SK-N-SH treated with all-trans-retinoic acid at 6 μM for 48 hours (cell line): Measurements from ENCODE around the gene OBSCN.

Experiments used
- CSDC2 ChIP-seq: fragments of 250-450 bp; sonication (Bioruptor Pico); IDR thresholded peaks from 2 replicates; pipeline ENCODE4 v1.5.0; 2020; ENCODE audit warnings: mild to moderate bottlenecking, moderate library complexity
- OSR1 ChIP-seq: fragments of 250-450 bp; sonication (Bioruptor Pico); IDR thresholded peaks from 2 replicates; pipeline ENCODE4 v1.8.0; 2022; ENCODE audit warnings: moderate library complexity, mild to moderate bottlenecking, inconsistent platforms
- SNAI2 ChIP-seq: fragments of 250-450 bp; sonication (Bioruptor Pico); IDR thresholded peaks from 2 replicates; pipeline ENCODE4 v1.5.0; 2020; ENCODE audit warnings: mild to moderate bottlenecking, moderate library complexity
- ZFP3 ChIP-seq: fragments of 250-450 bp; sonication (Bioruptor Pico); IDR thresholded peaks from 2 replicates; pipeline ENCODE4 v1.5.0; 2020; ENCODE audit warnings: mild to moderate bottlenecking, moderate library complexity
- ZFP30 ChIP-seq: fragments of 450-650 bp; formaldehyde crosslinking; IDR thresholded peaks from 2 replicates; pipeline ENCODE4 v1.5.0; 2022; ENCODE audit warnings: mild to moderate bottlenecking, moderate library complexity
- TF ChIP-seq, protein P1 (sequence below): fragments of 250-450 bp; sonication (Bioruptor Pico); IDR thresholded peaks from 2 replicates; pipeline ENCODE4 v1.8.0; 2020; ENCODE audit warnings: mild to moderate bottlenecking, moderate library complexity, borderline replicate concordance
- TF ChIP-seq, protein P2 (sequence below): fragments of 250-450 bp; sonication (Bioruptor Pico); IDR thresholded peaks from 2 replicates; pipeline ENCODE4 v1.5.1; 2020; ENCODE audit warnings: low read depth, mild to moderate bottlenecking, moderate library complexity

- TF ChIP-seq, protein P1, sequence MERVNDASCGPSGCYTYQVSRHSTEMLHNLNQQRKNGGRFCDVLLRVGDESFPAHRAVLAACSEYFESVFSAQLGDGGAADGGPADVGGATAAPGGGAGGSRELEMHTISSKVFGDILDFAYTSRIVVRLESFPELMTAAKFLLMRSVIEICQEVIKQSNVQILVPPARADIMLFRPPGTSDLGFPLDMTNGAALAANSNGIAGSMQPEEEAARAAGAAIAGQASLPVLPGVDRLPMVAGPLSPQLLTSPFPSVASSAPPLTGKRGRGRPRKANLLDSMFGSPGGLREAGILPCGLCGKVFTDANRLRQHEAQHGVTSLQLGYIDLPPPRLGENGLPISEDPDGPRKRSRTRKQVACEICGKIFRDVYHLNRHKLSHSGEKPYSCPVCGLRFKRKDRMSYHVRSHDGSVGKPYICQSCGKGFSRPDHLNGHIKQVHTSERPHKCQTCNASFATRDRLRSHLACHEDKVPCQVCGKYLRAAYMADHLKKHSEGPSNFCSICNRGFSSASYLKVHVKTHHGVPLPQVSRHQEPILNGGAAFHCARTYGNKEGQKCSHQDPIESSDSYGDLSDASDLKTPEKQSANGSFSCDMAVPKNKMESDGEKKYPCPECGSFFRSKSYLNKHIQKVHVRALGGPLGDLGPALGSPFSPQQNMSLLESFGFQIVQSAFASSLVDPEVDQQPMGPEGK (CRISPR knock-in tag), result no peak
- no peak for TF ChIP-seq ZFP3
- no peak for TF ChIP-seq ZFP30 (CRISPR knock-in tag)
- no peak for TF ChIP-seq CSDC2 (CRISPR knock-in tag)
- TF ChIP-seq, protein P2, sequence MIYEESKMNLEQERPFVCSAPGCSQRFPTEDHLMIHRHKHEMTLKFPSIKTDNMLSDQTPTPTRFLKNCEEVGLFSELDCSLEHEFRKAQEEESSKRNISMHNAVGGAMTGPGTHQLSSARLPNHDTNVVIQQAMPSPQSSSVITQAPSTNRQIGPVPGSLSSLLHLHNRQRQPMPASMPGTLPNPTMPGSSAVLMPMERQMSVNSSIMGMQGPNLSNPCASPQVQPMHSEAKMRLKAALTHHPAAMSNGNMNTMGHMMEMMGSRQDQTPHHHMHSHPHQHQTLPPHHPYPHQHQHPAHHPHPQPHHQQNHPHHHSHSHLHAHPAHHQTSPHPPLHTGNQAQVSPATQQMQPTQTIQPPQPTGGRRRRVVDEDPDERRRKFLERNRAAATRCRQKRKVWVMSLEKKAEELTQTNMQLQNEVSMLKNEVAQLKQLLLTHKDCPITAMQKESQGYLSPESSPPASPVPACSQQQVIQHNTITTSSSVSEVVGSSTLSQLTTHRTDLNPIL, result no peak
- TF ChIP-seq SNAI2 (CRISPR knock-in tag), result no peak
- TF ChIP-seq OSR1 (CRISPR knock-in tag), result no peak
Observed at GRCh38 chr1:228385232-228385631, 177.4 kb downstream of the OBSCN start.
